HG03520 (cell line): Measurements from ENCODE around the gene RBMS3.
"Not testable (repeated sequence)": the region's sequence is repeated elsewhere in the genome, so short reads cannot be mapped to it uniquely, and the experiment has no call there.

Experiments
- ATAC-seq: cut with Tn5 transposase; IDR thresholded peaks from one replicate; pipeline ENCODE4 v1.9.1; 2021; ENCODE audit warnings: mild to moderate bottlenecking, moderate library complexity; ENCODE audit not compliant: unreplicated experiment

Gene RBMS3

DNA sequence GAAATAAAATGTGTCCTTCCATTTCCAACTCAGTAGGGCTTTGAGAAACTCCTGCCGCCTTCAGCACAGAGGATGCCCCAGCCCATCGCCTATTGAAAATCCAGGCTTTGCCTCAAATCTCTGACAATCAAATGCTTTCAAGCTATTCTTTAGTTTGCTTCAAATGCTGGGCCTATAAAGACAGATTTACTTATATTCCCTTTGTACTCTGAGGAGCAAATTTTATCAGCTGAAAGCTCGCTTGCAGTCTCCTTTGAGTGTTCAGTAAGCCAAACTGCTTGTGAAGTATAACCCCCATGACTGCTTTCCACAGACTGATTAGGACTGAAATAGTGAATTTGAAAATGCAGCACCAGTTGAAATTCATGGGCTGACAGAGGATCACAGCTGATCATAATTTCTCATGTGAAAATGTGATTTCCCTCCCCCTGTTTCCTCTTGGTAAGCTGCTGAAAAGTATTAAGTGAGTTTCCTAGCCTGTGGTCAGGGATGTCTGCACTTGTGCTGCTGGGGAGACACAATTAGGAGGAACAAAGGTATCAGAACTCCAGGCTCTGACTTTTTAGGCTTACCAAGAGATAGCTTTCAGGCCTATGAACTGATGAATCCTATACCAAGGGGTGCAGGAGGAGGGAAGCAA, 762.2 kb downstream of the RBMS3 start:
- no peak for ATAC-seq

- no peak for ATAC-seq
Observed at GRCh38 chr3:30044515-30044914, 763.6 kb downstream of the RBMS3 start.

GRCh38 chr3:30048431-30048830, 767.6 kb downstream of the RBMS3 start:
- ATAC-seq: no peak

DNA sequence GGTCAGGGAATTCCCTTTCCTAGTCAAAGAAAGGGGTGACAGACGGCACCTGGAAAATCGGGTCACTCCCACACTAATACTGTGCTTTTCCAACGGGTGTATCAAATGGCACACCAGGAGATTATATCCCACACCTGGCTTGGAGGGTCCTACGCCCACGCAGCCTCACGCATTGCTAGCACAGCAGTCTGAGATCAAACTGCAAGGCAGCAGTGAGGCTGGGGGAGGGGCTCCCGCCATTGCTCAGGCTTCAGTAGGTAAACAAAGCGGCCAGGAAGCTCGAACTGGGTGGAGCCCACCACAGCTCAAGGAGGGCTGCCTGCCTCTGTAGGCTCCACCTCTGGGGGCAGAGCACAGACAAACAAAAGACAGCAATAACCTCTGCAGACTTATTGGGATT, 769.2 kb downstream of the RBMS3 start:
- ATAC-seq: not testable (repeated sequence)

- ATAC-seq: no peak
Observed at GRCh38 chr3:30059240-30059639, 778.4 kb downstream of the RBMS3 start.
